GM23338 (cell line): ENCODE measurements around the gene MED16.

Source experiments
- CREB1 ChIP-seq: fragments of 250-450 bp; sonication (Bioruptor Pico); IDR thresholded peaks from 2 replicates; pipeline ENCODE4 v1.5.0; 2020; ENCODE audit warnings: low read depth, mild to moderate bottlenecking, moderate library complexity
- CTCF ChIP-seq, 2 experiments: fragments of 200-600 bp in 1 of 2; sonication (generic) in 1 of 2; conservative IDR thresholded peaks; 2 replicates each; pipeline versions ENCODE4 v1.5.1 to v1.6.1; 2016 to 2017; ENCODE audit warnings: antibody characterized with exemption in 2 of 2, low read depth in 2 of 2, mild to moderate bottlenecking in 2 of 2, moderate library complexity in 1 of 2
- ETS1 ChIP-seq: IDR thresholded peaks from 2 replicates; pipeline ENCODE4 v1.6.1; 2016; ENCODE audit warnings: antibody characterized with exemption
- EZH2 ChIP-seq: fragments of 200-600 bp; sonication (generic); IDR thresholded peaks from one replicate; pipeline ENCODE4 v1.8.0; 2017; ENCODE audit warnings: antibody characterized with exemption, mild to moderate bottlenecking, low read depth; ENCODE audit not compliant: unreplicated experiment
- EZH2phosphoT487 ChIP-seq: fragments of 200-600 bp; sonication (generic); IDR thresholded peaks from one replicate; pipeline ENCODE4 v1.8.1; 2018; ENCODE audit warnings: antibody characterized with exemption; ENCODE audit not compliant: unreplicated experiment
- NANOG ChIP-seq: IDR thresholded peaks from 2 replicates; pipeline ENCODE4 v1.6.1; 2016; ENCODE audit warnings: antibody characterized with exemption, borderline replicate concordance
- POLR2AphosphoS5 ChIP-seq: IDR thresholded peaks from 2 replicates; pipeline ENCODE4 v1.6.1; 2016; ENCODE audit warnings: antibody characterized with exemption, low read depth
- ZNF331 ChIP-seq: fragments of 250-450 bp; sonication (Bioruptor Pico); IDR thresholded peaks from 2 replicates; pipeline ENCODE4 v1.5.0; 2020; ENCODE audit warnings: low read depth, mild to moderate bottlenecking, moderate library complexity
- TF ChIP-seq, protein P1 (sequence below): IDR thresholded peaks from one replicate; pipeline ENCODE4 v1.6.1; 2018; ENCODE audit warnings: antibody characterized with exemption; ENCODE audit not compliant: unreplicated experiment

GRCh38 chr19:861756-862580 is 31.0 kb downstream of the MED16 start:
- TF ChIP-seq CTCF (conservative IDR thresholded peaks at IDR 0.05; ENCODE audit: low read depth in 2 of 2) (peak; percentile 53 to 71), POLR2AphosphoS5 (no peak), EZH2 (no peak), CREB1 (CRISPR knock-in tag) (peak; percentile 54; the same call in 1 of the 2 replicates), EZH2phosphoT487 (no peak), ZNF331 (no peak), ETS1 (no peak), NANOG (no peak)
- TF ChIP-seq, protein P1, sequence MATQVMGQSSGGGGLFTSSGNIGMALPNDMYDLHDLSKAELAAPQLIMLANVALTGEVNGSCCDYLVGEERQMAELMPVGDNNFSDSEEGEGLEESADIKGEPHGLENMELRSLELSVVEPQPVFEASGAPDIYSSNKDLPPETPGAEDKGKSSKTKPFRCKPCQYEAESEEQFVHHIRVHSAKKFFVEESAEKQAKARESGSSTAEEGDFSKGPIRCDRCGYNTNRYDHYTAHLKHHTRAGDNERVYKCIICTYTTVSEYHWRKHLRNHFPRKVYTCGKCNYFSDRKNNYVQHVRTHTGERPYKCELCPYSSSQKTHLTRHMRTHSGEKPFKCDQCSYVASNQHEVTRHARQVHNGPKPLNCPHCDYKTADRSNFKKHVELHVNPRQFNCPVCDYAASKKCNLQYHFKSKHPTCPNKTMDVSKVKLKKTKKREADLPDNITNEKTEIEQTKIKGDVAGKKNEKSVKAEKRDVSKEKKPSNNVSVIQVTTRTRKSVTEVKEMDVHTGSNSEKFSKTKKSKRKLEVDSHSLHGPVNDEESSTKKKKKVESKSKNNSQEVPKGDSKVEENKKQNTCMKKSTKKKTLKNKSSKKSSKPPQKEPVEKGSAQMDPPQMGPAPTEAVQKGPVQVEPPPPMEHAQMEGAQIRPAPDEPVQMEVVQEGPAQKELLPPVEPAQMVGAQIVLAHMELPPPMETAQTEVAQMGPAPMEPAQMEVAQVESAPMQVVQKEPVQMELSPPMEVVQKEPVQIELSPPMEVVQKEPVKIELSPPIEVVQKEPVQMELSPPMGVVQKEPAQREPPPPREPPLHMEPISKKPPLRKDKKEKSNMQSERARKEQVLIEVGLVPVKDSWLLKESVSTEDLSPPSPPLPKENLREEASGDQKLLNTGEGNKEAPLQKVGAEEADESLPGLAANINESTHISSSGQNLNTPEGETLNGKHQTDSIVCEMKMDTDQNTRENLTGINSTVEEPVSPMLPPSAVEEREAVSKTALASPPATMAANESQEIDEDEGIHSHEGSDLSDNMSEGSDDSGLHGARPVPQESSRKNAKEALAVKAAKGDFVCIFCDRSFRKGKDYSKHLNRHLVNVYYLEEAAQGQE, result no peak
